ENCODE data around the gene SPTA1.

DNA sequence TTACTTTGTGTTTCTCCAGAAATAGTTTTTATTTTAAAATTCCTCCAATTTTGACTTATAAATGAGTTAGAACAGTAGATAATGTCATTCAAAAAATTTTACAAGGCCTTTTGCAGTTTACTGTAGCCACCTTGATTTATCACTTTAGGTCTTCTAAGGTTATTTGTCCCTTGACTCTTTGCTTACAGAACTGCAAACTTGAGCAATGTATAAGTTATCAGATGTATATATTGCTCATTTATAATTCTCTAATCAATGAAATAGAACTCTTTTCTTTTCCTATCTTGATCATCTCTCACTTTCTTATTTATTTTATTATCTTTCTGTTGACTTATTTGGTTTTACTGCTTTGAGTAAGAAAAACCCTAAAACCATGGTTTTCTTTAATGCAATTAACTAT is 5.8 kb upstream of the SPTA1 start:
- TF ChIP-seq, protein P1, sequence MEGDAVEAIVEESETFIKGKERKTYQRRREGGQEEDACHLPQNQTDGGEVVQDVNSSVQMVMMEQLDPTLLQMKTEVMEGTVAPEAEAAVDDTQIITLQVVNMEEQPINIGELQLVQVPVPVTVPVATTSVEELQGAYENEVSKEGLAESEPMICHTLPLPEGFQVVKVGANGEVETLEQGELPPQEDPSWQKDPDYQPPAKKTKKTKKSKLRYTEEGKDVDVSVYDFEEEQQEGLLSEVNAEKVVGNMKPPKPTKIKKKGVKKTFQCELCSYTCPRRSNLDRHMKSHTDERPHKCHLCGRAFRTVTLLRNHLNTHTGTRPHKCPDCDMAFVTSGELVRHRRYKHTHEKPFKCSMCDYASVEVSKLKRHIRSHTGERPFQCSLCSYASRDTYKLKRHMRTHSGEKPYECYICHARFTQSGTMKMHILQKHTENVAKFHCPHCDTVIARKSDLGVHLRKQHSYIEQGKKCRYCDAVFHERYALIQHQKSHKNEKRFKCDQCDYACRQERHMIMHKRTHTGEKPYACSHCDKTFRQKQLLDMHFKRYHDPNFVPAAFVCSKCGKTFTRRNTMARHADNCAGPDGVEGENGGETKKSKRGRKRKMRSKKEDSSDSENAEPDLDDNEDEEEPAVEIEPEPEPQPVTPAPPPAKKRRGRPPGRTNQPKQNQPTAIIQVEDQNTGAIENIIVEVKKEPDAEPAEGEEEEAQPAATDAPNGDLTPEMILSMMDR (IDR thresholded peaks at IDR 0.05; ENCODE audit: low read length), result no peak
- no peak for TF ChIP-seq EZH2 (IDR thresholded peaks at IDR 0.05; ENCODE audit: borderline replicate concordance, low read length)
